HL-60 (cell line): Measurements from ENCODE around the gene NUDT17.
A peak's percentile ranks its signal among the peaks of the same experiment; 100 is the strongest.

ENCODE experiments used
- DNase-seq, 2 experiments: peaks; one replicate each; pipeline ENCODE4 v3.0.0-alpha.2; 2010 to 2020; ENCODE audit warnings: low read depth in 1 of 2, low spot score in 1 of 2
- H3K27ac ChIP-seq: fragments of 250-450 bp; sonication (Bioruptor Pico); replicated peaks from 2 replicates; pipeline ENCODE4 v1.5.1; 2020; ENCODE audit warnings: mild to moderate bottlenecking, moderate library complexity
- H3K27me3 ChIP-seq: fragments of 250-450 bp; sonication (Bioruptor Pico); 2 replicates; pipeline ENCODE4 v1.5.1; 2021; ENCODE audit warnings: mild to moderate bottlenecking, moderate library complexity; ENCODE audit not compliant: insufficient read depth, poor library complexity, severe bottlenecking
- H3K4me3 ChIP-seq: replicated peaks from 2 replicates; pipeline ENCODE4 v1.5.1; 2011; ENCODE audit warnings: mild to moderate bottlenecking, control low read depth, low read length; ENCODE audit not compliant: insufficient read depth
- GABPA ChIP-seq: IDR thresholded peaks from 2 replicates; pipeline ENCODE4 v1.6.1; 2012; ENCODE audit warnings: low read depth
- POLR2AphosphoS5 ChIP-seq: IDR thresholded peaks from 2 replicates; pipeline ENCODE4 v1.6.1; 2012; ENCODE audit warnings: low read depth
- SPI1 ChIP-seq: IDR thresholded peaks from 2 replicates; pipeline ENCODE4 v1.6.1; 2012; ENCODE audit warnings: low read depth, mild to moderate bottlenecking, borderline replicate concordance
- TF ChIP-seq, protein P1 (sequence below): IDR thresholded peaks from 2 replicates; pipeline ENCODE4 v1.6.1; 2012; ENCODE audit warnings: low read depth; ENCODE audit not compliant: insufficient replicate concordance
- TF ChIP-seq, protein P2 (sequence below): IDR thresholded peaks from one replicate; pipeline ENCODE4 v1.5.1; 2011; ENCODE audit warnings: low read length, control low read depth, inconsistent platforms; ENCODE audit not compliant: insufficient read depth

NUDT17 gene

DNA sequence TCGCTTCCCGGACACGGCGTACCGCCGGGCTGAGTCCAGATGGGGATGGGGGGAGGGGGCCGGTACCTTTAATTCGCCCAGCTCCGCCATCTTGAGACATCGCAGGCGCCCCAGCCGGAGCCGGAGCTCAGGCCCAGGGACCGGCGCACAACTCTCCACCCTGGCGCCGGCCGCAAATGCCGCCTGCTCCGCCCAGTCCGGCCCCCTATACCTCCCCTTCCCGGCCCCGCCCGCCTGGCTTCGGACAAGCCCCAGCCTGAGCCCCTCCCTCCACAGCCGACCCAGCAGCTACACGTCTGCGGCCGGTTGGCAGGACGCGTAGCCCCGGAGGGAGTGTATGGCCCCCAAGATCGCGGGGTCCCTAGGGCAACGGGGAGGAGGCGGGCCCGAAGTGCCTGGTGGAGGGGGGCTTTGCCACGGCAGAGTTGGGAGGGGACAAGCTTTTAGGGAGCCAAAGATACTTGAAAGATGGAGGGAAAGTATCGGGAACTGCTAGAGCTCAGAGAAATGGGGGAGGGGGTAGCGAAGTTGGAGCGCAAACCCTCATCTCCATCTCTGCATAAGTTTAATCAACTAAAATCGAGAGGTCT is 13.6 kb downstream of the NUDT17 start, which contains the start of gene PIAS3:
TSS of gene PIAS3 (minus strand) at position 181 of the 590 bp plus-strand sequence. CDS start at position 90, 91 bp downstream.
- H3K4me3 ChIP-seq, result peak within 1 kb of the TSS; percentile 95
- peak; percentile 78 to 80 for DNase-seq
- TF ChIP-seq, protein P1, sequence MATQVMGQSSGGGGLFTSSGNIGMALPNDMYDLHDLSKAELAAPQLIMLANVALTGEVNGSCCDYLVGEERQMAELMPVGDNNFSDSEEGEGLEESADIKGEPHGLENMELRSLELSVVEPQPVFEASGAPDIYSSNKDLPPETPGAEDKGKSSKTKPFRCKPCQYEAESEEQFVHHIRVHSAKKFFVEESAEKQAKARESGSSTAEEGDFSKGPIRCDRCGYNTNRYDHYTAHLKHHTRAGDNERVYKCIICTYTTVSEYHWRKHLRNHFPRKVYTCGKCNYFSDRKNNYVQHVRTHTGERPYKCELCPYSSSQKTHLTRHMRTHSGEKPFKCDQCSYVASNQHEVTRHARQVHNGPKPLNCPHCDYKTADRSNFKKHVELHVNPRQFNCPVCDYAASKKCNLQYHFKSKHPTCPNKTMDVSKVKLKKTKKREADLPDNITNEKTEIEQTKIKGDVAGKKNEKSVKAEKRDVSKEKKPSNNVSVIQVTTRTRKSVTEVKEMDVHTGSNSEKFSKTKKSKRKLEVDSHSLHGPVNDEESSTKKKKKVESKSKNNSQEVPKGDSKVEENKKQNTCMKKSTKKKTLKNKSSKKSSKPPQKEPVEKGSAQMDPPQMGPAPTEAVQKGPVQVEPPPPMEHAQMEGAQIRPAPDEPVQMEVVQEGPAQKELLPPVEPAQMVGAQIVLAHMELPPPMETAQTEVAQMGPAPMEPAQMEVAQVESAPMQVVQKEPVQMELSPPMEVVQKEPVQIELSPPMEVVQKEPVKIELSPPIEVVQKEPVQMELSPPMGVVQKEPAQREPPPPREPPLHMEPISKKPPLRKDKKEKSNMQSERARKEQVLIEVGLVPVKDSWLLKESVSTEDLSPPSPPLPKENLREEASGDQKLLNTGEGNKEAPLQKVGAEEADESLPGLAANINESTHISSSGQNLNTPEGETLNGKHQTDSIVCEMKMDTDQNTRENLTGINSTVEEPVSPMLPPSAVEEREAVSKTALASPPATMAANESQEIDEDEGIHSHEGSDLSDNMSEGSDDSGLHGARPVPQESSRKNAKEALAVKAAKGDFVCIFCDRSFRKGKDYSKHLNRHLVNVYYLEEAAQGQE, result no peak
- TF ChIP-seq POLR2AphosphoS5, result no peak
- TF ChIP-seq, protein P2, sequence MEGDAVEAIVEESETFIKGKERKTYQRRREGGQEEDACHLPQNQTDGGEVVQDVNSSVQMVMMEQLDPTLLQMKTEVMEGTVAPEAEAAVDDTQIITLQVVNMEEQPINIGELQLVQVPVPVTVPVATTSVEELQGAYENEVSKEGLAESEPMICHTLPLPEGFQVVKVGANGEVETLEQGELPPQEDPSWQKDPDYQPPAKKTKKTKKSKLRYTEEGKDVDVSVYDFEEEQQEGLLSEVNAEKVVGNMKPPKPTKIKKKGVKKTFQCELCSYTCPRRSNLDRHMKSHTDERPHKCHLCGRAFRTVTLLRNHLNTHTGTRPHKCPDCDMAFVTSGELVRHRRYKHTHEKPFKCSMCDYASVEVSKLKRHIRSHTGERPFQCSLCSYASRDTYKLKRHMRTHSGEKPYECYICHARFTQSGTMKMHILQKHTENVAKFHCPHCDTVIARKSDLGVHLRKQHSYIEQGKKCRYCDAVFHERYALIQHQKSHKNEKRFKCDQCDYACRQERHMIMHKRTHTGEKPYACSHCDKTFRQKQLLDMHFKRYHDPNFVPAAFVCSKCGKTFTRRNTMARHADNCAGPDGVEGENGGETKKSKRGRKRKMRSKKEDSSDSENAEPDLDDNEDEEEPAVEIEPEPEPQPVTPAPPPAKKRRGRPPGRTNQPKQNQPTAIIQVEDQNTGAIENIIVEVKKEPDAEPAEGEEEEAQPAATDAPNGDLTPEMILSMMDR, result no peak
- TF ChIP-seq SPI1, result no peak
- no peak for TF ChIP-seq GABPA
- H3K27me3 ChIP-seq, result no peaks in the 10 kb centered on the region
- no peak within 1 kb of the TSS for H3K27ac ChIP-seq

DNA sequence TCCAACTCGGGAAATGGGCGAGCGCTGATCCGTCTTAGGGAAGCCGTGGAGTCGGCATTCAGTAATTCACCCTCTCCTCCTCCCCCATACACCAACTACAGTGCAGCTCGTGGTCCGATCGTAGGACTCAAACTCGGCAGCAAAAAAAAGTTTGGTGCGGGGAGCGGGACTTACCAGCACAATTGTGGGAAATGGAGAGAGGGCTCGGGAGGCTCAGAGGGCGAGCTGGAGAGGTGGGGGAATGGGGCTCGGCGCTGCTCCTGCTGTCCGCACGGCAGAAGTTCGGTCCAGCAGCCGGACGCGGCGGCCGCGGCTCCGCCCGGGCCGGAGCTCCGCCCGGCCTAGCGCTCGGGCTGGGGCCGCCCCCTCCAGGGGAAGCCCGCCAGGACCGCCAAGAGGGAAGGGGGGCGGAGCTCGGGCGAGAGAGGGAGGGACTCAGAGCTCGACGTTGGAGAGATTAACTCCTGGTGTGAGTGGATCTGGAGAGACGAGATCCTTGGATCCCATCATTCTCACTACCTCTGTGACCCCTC is 14.1 kb downstream of the NUDT17 start:
- Histone ChIP-seq H3K27me3 (no peaks in the 10 kb centered on the region), H3K27ac (no peak overlapping the region), H3K4me3 (peak overlapping the region; percentile 95)
- TF ChIP-seq, protein P1, result no peak
- TF ChIP-seq SPI1, result no peak
- no peak for TF ChIP-seq POLR2AphosphoS5
- no peak for TF ChIP-seq GABPA
- TF ChIP-seq, protein P2, result no peak
- DNase-seq, result peak; percentile 26 to 50

DNA sequence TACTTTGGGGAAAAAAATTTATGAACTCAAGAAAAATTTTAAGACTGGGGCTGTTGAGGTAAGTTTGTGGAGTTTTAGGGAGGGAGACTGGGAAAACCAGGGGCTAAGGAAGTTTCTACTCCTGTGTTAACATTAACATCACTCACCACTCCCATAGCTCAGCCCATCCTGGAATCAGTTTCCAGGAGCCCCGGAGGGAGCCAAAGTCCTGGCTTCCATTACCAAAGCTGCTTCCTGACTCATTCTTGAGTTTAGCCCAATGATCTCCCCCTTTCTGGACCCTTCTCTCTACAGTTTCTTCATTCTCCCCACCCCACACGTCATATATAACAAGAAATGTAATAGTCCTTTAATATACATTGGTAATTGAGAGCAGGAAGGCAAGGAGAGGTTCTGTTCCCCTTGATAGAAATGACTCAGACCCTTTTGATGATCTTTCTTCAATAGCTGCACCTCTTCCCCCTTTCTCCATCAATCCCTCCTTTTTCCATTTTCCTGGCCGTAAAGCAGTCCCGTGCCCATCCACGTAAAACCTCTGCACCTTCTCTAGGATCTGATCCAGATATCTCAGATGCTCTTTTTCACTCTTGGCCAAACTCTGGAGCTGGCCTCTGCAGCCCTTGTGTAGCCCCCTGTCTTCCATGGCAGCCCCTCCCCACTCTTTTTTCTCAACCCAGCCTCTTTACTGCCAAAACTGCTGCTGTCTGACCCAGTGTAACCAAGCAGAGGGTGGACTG is 18.0 kb downstream of the NUDT17 start:
- TF ChIP-seq POLR2AphosphoS5, result no peak
- TF ChIP-seq, protein P2, result no peak
- TF ChIP-seq, protein P1, result no peak
- TF ChIP-seq SPI1, result no peak
- no peak for TF ChIP-seq GABPA
- DNase-seq, result no peak
- Histone ChIP-seq H3K27me3 (no peaks in the 10 kb centered on the region), H3K4me3 (no peak overlapping the region), H3K27ac (no peak overlapping the region)
